SU-DHL-6 (cell line): Measurements from ENCODE around the gene CHRNA4.

Source experiments
- H2AFZ ChIP-seq: fragments of 200-600 bp; sonication (generic); 2 replicates; pipeline ENCODE4 v1.6.1; 2014; ENCODE audit warnings: low read depth, mild to moderate bottlenecking, moderate library complexity, mixed read lengths, antibody characterized with exemption, low read length; ENCODE audit not compliant: severe bottlenecking
- H3F3A ChIP-seq: fragments of 200-600 bp; shearing (Covaris generic); 2 replicates; pipeline ENCODE4 v1.6.0; 2016; ENCODE audit warnings: antibody characterized with exemption, mild to moderate bottlenecking; ENCODE audit not compliant: insufficient read depth
- H3K27ac ChIP-seq: fragments of 200-600 bp; sonication (generic); 2 replicates; pipeline ENCODE4 v1.5.1; 2016; ENCODE audit warnings: low read depth, mild to moderate bottlenecking, low read length, moderate library complexity, mixed read lengths
- H3K27me3 ChIP-seq: fragments of 200-600 bp; sonication (generic), shearing (Covaris generic); 2 replicates; pipeline ENCODE4 v1.6.0; 2014; ENCODE audit warnings: mild to moderate bottlenecking, low read length
- H3K36me3 ChIP-seq: fragments of 200-600 bp; sonication (generic); 2 replicates; pipeline ENCODE4 v1.6.1; 2014; ENCODE audit warnings: mild to moderate bottlenecking, low read length, mixed read lengths
- H3K4me2 ChIP-seq: fragments of 300-600, 200-600 bp; shearing (Covaris generic), sonication (generic); 2 replicates; pipeline ENCODE4 v1.6.0; 2014; ENCODE audit warnings: low read length, low read depth, mild to moderate bottlenecking; ENCODE audit not compliant: poor library complexity, severe bottlenecking
- H3K4me3 ChIP-seq: fragments of 200-600 bp; sonication (generic); 2 replicates; pipeline ENCODE4 v1.5.1; 2014; ENCODE audit warnings: antibody characterized with exemption, low read length, mild to moderate bottlenecking, mixed read lengths; ENCODE audit not compliant: insufficient read depth, poor library complexity, severe bottlenecking
- H3K79me2 ChIP-seq: fragments of 200-600 bp; sonication (generic); 2 replicates; pipeline ENCODE4 v1.6.1; 2014; ENCODE audit warnings: mild to moderate bottlenecking, low read length, moderate library complexity; ENCODE audit not compliant: insufficient read depth
- H3K9ac ChIP-seq: fragments of 200-600 bp; sonication (generic); 2 replicates; pipeline ENCODE4 v1.7.0; 2014; ENCODE audit warnings: mild to moderate bottlenecking, low read length
- H3K9me2 ChIP-seq: fragments of 200-600 bp; sonication (generic); replicated peaks from 2 replicates; pipeline ENCODE4 v1.6.1; 2014; ENCODE audit warnings: low read length; ENCODE audit not compliant: insufficient read depth
- H3K9me3 ChIP-seq: fragments of 200-600 bp; sonication (generic); 2 replicates; pipeline ENCODE4 v1.6.1; 2014; ENCODE audit warnings: low read length, mixed read lengths; ENCODE audit not compliant: insufficient read depth
- H4K20me1 ChIP-seq: fragments of 200-600 bp; sonication (generic); 2 replicates; pipeline ENCODE4 v1.6.1; 2014; ENCODE audit warnings: low read depth, mild to moderate bottlenecking, antibody characterized with exemption, low read length, moderate library complexity, mixed read lengths
- EZH2phosphoT487 ChIP-seq: fragments of 200-600 bp; sonication (generic), shearing (Covaris generic); conservative IDR thresholded peaks from 2 replicates; pipeline ENCODE4 v1.6.1; 2018; ENCODE audit warnings: mild to moderate bottlenecking, antibody characterized with exemption, low read length, moderate library complexity, mixed read lengths
- TF ChIP-seq, protein P1 (sequence below): fragments of 200-600 bp; sonication (generic); IDR thresholded peaks from one replicate; pipeline ENCODE4 v1.5.1; 2017; ENCODE audit warnings: antibody characterized with exemption, mild to moderate bottlenecking, low read length, moderate library complexity; ENCODE audit not compliant: insufficient read depth, poor library complexity, severe bottlenecking

Gene CHRNA4

GRCh38 chr20:63322933-63323273, 38.2 kb downstream of the CHRNA4 start:
- Histone ChIP-seq H3K9me2 (no peaks in the 10 kb centered on the region), H3K4me2 (no peak overlapping the region), H3K27ac (no peak overlapping the region), H2AFZ (no peak overlapping the region), H3F3A (peaks cover 7% of the 10 kb centered on the region), H4K20me1 (no peaks in the 10 kb centered on the region), H3K9me3 (no peaks in the 10 kb centered on the region), H3K27me3 (no peaks in the 10 kb centered on the region), H3K79me2 (no peaks in the 10 kb centered on the region), H3K36me3 (no peaks in the 10 kb centered on the region), H3K9ac (no peak overlapping the region), H3K4me3 (no peak overlapping the region)
- TF ChIP-seq, protein P1, sequence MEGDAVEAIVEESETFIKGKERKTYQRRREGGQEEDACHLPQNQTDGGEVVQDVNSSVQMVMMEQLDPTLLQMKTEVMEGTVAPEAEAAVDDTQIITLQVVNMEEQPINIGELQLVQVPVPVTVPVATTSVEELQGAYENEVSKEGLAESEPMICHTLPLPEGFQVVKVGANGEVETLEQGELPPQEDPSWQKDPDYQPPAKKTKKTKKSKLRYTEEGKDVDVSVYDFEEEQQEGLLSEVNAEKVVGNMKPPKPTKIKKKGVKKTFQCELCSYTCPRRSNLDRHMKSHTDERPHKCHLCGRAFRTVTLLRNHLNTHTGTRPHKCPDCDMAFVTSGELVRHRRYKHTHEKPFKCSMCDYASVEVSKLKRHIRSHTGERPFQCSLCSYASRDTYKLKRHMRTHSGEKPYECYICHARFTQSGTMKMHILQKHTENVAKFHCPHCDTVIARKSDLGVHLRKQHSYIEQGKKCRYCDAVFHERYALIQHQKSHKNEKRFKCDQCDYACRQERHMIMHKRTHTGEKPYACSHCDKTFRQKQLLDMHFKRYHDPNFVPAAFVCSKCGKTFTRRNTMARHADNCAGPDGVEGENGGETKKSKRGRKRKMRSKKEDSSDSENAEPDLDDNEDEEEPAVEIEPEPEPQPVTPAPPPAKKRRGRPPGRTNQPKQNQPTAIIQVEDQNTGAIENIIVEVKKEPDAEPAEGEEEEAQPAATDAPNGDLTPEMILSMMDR = no peak
- TF ChIP-seq EZH2phosphoT487 = no peak

DNA sequence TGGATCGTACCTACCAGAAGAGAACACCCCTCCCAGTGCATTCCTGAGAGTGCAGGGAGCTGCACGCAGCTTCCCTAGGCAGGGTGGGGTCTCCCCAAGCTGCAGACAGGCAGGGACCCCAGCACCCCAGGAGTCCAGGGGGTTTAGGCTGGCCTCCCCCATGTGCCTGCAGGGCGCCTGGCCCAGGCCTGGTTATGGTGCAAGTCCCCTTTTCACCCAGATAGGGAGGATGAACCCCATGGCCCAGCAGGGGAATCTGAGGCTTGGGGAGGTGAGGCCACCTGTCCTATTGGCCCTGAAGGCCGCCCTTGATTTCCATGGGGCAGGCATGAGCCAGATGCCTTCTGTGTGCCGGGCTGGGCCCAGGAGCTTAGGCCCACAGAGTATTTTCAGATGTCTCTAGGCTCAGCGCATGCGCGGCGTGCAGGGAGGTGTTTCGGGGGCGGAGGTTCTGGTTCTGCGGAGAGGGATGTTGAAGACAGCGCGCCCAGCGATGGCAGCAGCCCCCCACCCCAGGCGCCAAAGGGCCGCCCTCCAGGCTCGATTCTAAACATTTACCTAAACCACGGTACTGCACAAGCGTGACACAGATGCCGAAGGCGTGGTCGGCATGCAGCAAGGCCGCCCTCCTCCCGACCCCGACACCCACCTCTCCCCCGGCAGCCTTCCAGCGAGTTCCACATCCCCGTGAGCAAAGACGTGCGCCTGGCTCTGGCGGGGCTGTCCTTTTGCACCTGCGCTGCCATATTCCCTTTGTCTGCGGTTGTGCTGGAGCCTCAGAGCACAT, 38.8 kb downstream of the CHRNA4 start:
- Histone ChIP-seq H3K79me2 (no peaks in the 10 kb centered on the region), H2AFZ (no peak overlapping the region), H3K9ac (no peak overlapping the region), H3K36me3 (no peaks in the 10 kb centered on the region), H3K4me3 (no peak overlapping the region), H3K27me3 (no peaks in the 10 kb centered on the region), H3K9me2 (no peaks in the 10 kb centered on the region), H3K4me2 (no peak overlapping the region), H3F3A (peaks cover 7% of the 10 kb centered on the region), H3K9me3 (no peaks in the 10 kb centered on the region), H4K20me1 (no peaks in the 10 kb centered on the region), H3K27ac (no peak overlapping the region)
- TF ChIP-seq, protein P1 = no peak
- no peak for TF ChIP-seq EZH2phosphoT487

DNA sequence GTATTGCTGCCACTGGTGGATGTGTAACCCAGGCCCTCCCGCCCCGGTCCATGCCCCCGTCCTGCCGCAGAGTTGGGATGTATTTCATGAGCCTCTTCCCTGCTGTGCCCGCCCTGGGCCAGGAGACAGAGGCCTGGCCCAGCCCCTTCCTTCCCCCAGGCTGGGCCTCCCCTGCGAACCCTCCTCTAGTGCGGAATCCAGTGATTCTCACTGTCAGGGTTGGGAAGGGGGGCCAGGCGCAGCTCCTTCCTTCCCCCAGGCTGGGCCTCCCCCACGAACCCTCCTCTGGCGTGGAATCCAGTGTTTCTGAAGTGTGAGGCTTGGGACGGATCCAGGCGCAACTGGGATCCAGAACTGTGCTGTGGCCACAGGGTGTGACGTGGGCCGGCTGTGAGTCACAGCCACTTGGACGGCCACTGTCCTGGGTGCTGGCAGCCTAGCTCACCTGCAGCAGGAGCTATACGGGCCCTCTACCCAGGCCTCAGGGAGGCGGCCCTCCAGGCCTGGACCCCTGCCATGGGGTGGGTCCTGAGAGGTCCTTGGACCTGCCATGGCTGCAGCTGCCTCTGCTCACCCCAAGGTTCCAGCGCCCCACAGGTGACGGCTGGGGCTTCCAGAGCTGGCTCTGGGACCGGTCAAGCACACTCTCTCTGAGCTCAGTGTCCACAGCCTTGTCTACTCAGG, 39.9 kb downstream of the CHRNA4 start:
- no peak overlapping the region for H3K27ac ChIP-seq
- no peaks in the 10 kb centered on the region for H3K9me2 ChIP-seq
- TF ChIP-seq, protein P1 = no peak
- TF ChIP-seq EZH2phosphoT487 = no peak
- H3K27me3 ChIP-seq = no peaks in the 10 kb centered on the region
- H4K20me1 ChIP-seq = no peaks in the 10 kb centered on the region
- H3K9ac ChIP-seq = no peak overlapping the region
- H2AFZ ChIP-seq = no peak overlapping the region
- no peaks in the 10 kb centered on the region for H3F3A ChIP-seq
- H3K4me2 ChIP-seq = no peak overlapping the region
- no peak overlapping the region for H3K4me3 ChIP-seq
- no peaks in the 10 kb centered on the region for H3K36me3 ChIP-seq
- H3K9me3 ChIP-seq = no peaks in the 10 kb centered on the region
- no peaks in the 10 kb centered on the region for H3K79me2 ChIP-seq
